ENCODE data around the gene RALGDS.

- TF ChIP-seq OSR1 (CRISPR knock-in tag; IDR thresholded peaks at IDR 0.05) (no peak), CREB5 (CRISPR knock-in tag; IDR thresholded peaks at IDR 0.05; ENCODE audit: low read depth) (no peak), ARNTL (CRISPR knock-in tag; IDR thresholded peaks at IDR 0.05; ENCODE audit: borderline replicate concordance, low read depth) (no peak)
Observed at GRCh38 chr9:133166392-133166791, 45.4 kb upstream of the RALGDS start.
